ENCODE measurements around the gene EDN1.

- TF ChIP-seq EZH2phosphoT487 (IDR thresholded peaks at IDR 0.05; ENCODE audit: insufficient read depth, low read depth) (no peak), EZH2 (IDR thresholded peaks at IDR 0.05; ENCODE audit: insufficient read depth, poor library complexity, severe bottlenecking) (no peak)
These were observed 19.5 kb upstream of the EDN1 start for GRCh38 chr6:12270551-12271230.

Data from GM23248 (cell line).